Cardiac septum (tissue), 1 donor: ENCODE results near the gene DHX32. TPM values are rescaled to one million over a fixed set of nuclear protein-coding genes. Genes with fewer than 3 reads are reported as not detected.
A peak's percentile ranks its signal among the peaks of the same experiment; 100 is the strongest.

Experiments used
- DNase-seq: peaks from one replicate; pipeline ENCODE4 v3.0.0-alpha.2; 2020; ENCODE audit warnings: low spot score
- intact Hi-C: fragments of 100-400 bp; cut with DNase I; formaldehyde crosslinking; loops from one replicate; pipeline ENCODE4 v1.14.0; 2022
- total RNA-seq: library from RNA; stranded (reverse); fragmentation: NEBNext Ultra II Directional; extraction: Animal tissue kit (Norgen Biotek cat#: 25700); gene quantifications from one replicate; pipeline ENCODE4 v1.2.1, GENCODE V29; 2021
- donor health status: DM: no; HTN: no; CAD: no.

DHX32 gene
- total RNA-seq, 1 donor from 2014 or later = 45.1 TPM

- no peak for DNase-seq
- intact Hi-C loops = no loop called here
These were observed 30.0 kb downstream of the DHX32 start for GRCh38 chr10:125850766-125851731.

GRCh38 chr10:125849448-125849847, 31.6 kb downstream of the DHX32 start:
- intact Hi-C loops = no loop called here

GRCh38 chr10:125848857-125849256, 32.2 kb downstream of the DHX32 start:
- intact Hi-C loops = no loop called here
- no peak for DNase-seq

More at GRCh38 chr10:125849448-125849847, 31.6 kb downstream of the DHX32 start:
- no peak for DNase-seq

GRCh38 chr10:125848371-125848770, 32.7 kb downstream of the DHX32 start:
- DNase-seq = no peak
- intact Hi-C loops = no loop called here

GRCh38 chr10:125846894-125847293, 34.2 kb downstream of the DHX32 start:
- intact Hi-C loops = no loop called here
- no peak for DNase-seq

GRCh38 chr10:125845617-125846016, 35.5 kb downstream of the DHX32 start:
- DNase-seq = no peak
- intact Hi-C loops = no loop called here

GRCh38 chr10:125844751-125845221, 36.3 kb downstream of the DHX32 start:
- intact Hi-C loops = no loop called here
- no peak for DNase-seq

GRCh38 chr10:125843603-125844329, 37.3 kb downstream of the DHX32 start:
- intact Hi-C loops = no loop called here
- DNase-seq = no peak

- intact Hi-C loops = no loop called here
- DNase-seq = no peak
These were observed 40.1 kb downstream of the DHX32 start for GRCh38 chr10:125840955-125841354.

GRCh38 chr10:125840406-125840805, 40.7 kb downstream of the DHX32 start:
- intact Hi-C loops = no loop called here
- no peak for DNase-seq

GRCh38 chr10:125838802-125839575, 42.1 kb downstream of the DHX32 start:
- no peak for DNase-seq
- intact Hi-C loops = no loop called here

- intact Hi-C loops = no loop called here
- DNase-seq = no peak
These were observed 44.3 kb downstream of the DHX32 start for GRCh38 chr10:125836746-125837145.

GRCh38 chr10:125828311-125828710, 52.8 kb downstream of the DHX32 start:
- intact Hi-C loops = no loop called here
- no peak for DNase-seq

- intact Hi-C loops = no loop called here
- DNase-seq = no peak
These were observed 54.0 kb downstream of the DHX32 start for GRCh38 chr10:125827133-125827532.

GRCh38 chr10:125824736-125825135, 56.4 kb downstream of the DHX32 start:
- intact Hi-C loops = no loop called here
- DNase-seq = no peak

- intact Hi-C loops = no loop called here
- no peak for DNase-seq
These were observed 57.3 kb downstream of the DHX32 start for GRCh38 chr10:125823663-125824251.

GRCh38 chr10:125822878-125823662, 58.0 kb downstream of the DHX32 start, which contains the start of the genes BCCIP and UROS:
Gene BCCIP, plus strand, starts transcription at chr10:125823546. Its CDS starts 12 bp downstream, at chr10:125823558.
Gene UROS, minus strand, starts transcription at chr10:125823258. Its CDS starts 6,759 bp downstream, at chr10:125816499.
- intact Hi-C loops = no loop called here
- peak; percentile 97 for DNase-seq

- DNase-seq = no peak
- intact Hi-C loops = no loop called here
These were observed 60.4 kb downstream of the DHX32 start for GRCh38 chr10:125820701-125821100.
